ENCODE data around the gene GSTA4.

- TF ChIP-seq EZH2 (IDR thresholded peaks at IDR 0.05) (no peak), POLR2AphosphoS5 (IDR thresholded peaks at IDR 0.05; ENCODE audit: borderline replicate concordance, low read depth, low read length) (no peak; the same call in 1 of the 2 replicates)
Measured at GRCh38 chr6:52984247-52984646, 10.8 kb downstream of the GSTA4 start.
